Measurements from ENCODE around the gene RAI1.

The RAI1 gene

DNA sequence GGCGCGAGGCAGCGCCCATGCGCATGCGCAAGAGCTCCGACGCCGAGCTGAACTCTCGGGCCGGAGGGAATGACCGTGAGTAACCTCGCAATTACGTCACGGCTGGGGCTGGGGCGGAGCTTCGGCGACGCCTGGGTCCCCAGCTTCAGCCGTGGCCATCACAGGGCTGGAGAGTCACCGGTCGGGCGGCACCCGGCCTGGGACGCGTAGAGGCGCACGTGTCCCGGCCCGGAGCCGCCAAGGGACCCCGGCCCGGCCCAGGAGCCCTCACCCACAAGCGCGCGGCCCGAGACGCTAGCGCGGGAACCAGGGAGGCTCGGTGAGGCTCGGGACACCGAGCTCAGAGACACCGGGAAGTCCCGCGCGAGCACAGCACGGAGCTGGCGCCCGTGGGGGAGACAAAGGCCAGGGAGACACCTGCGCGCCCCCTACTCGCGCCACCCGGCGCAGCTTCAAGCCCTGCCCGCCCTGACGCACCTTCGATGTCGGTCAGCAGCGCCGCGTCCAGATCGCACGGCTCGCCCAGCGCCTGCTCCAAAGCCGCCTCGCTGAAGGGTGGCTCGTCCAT is 155.1 kb downstream of the RAI1 start:
- peak; percentile 60 for ATAC-seq
- TF ChIP-seq, protein P1, sequence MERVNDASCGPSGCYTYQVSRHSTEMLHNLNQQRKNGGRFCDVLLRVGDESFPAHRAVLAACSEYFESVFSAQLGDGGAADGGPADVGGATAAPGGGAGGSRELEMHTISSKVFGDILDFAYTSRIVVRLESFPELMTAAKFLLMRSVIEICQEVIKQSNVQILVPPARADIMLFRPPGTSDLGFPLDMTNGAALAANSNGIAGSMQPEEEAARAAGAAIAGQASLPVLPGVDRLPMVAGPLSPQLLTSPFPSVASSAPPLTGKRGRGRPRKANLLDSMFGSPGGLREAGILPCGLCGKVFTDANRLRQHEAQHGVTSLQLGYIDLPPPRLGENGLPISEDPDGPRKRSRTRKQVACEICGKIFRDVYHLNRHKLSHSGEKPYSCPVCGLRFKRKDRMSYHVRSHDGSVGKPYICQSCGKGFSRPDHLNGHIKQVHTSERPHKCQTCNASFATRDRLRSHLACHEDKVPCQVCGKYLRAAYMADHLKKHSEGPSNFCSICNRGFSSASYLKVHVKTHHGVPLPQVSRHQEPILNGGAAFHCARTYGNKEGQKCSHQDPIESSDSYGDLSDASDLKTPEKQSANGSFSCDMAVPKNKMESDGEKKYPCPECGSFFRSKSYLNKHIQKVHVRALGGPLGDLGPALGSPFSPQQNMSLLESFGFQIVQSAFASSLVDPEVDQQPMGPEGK (CRISPR knock-in tag; IDR thresholded peaks at IDR 0.05; ENCODE audit: borderline replicate concordance): 0 out of 2 replicates have a peak, but pooled peaks have one; percentile 29
- no peak for TF ChIP-seq SNAI2 (CRISPR knock-in tag; IDR thresholded peaks at IDR 0.05)
- TF ChIP-seq GLIS3 (CRISPR knock-in tag; IDR thresholded peaks at IDR 0.05): 0 out of 2 replicates have a peak, but pooled peaks have one; percentile 16

DNA sequence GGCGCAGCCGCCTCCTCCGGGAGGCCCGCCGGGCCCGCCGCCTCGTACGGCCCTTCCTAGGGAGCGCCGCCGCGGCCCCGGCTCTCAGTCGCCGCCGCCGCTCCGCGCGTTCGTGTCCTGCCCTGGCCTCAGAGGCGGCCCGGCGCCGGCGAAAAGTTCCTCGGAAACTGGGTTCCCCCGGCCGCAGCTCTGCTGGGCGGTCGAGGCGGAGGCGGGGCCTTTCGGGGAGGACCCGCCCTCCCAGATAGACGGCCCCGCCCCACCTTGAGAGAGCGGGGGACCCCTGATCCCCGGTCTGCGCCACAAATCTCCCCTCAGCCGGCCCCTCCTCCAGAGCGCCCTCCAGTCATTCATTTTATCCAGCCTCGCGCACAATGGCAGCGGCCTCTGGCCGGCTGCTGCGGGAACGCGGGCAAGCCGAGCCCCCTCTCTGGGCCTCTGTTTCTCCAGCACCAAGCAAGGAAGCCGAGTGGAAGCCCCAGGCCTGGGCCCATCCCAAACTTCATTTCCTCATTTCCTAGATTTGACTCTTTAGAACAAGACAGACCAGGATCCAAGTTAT is 155.6 kb downstream of the RAI1 start, which contains the start of gene SREBF1:
Gene SREBF1 (minus strand): TSS at position 169 of the 562 bp plus-strand sequence. CDS start 169 bp downstream, outside the sequence.
- peak; percentile 21 for ATAC-seq
- TF ChIP-seq, protein P1 (CRISPR knock-in tag; IDR thresholded peaks at IDR 0.05; ENCODE audit: borderline replicate concordance): no peak
- TF ChIP-seq, protein P2, sequence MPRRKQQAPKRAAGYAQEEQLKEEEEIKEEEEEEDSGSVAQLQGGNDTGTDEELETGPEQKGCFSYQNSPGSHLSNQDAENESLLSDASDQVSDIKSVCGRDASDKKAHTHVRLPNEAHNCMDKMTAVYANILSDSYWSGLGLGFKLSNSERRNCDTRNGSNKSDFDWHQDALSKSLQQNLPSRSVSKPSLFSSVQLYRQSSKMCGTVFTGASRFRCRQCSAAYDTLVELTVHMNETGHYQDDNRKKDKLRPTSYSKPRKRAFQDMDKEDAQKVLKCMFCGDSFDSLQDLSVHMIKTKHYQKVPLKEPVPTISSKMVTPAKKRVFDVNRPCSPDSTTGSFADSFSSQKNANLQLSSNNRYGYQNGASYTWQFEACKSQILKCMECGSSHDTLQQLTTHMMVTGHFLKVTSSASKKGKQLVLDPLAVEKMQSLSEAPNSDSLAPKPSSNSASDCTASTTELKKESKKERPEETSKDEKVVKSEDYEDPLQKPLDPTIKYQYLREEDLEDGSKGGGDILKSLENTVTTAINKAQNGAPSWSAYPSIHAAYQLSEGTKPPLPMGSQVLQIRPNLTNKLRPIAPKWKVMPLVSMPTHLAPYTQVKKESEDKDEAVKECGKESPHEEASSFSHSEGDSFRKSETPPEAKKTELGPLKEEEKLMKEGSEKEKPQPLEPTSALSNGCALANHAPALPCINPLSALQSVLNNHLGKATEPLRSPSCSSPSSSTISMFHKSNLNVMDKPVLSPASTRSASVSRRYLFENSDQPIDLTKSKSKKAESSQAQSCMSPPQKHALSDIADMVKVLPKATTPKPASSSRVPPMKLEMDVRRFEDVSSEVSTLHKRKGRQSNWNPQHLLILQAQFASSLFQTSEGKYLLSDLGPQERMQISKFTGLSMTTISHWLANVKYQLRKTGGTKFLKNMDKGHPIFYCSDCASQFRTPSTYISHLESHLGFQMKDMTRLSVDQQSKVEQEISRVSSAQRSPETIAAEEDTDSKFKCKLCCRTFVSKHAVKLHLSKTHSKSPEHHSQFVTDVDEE (CRISPR knock-in tag; IDR thresholded peaks at IDR 0.05): no peak
- TF ChIP-seq ISL1 (CRISPR knock-in tag; IDR thresholded peaks at IDR 0.05): no peak
- TF ChIP-seq RARB (CRISPR knock-in tag; IDR thresholded peaks at IDR 0.05): no peak
- no peak; the same call in 1 of the 2 replicates for TF ChIP-seq GLIS3 (CRISPR knock-in tag; IDR thresholded peaks at IDR 0.05)
- no peak for TF ChIP-seq TOX (CRISPR knock-in tag; IDR thresholded peaks at IDR 0.05; ENCODE audit: borderline replicate concordance)
- TF ChIP-seq, protein P3, sequence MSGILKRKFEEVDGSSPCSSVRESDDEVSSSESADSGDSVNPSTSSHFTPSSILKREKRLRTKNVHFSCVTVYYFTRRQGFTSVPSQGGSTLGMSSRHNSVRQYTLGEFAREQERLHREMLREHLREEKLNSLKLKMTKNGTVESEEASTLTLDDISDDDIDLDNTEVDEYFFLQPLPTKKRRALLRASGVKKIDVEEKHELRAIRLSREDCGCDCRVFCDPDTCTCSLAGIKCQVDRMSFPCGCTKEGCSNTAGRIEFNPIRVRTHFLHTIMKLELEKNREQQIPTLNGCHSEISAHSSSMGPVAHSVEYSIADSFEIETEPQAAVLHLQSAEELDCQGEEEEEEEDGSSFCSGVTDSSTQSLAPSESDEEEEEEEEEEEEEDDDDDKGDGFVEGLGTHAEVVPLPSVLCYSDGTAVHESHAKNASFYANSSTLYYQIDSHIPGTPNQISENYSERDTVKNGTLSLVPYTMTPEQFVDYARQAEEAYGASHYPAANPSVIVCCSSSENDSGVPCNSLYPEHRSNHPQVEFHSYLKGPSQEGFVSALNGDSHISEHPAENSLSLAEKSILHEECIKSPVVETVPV (CRISPR knock-in tag; IDR thresholded peaks at IDR 0.05): no peak
- TF ChIP-seq, protein P4, sequence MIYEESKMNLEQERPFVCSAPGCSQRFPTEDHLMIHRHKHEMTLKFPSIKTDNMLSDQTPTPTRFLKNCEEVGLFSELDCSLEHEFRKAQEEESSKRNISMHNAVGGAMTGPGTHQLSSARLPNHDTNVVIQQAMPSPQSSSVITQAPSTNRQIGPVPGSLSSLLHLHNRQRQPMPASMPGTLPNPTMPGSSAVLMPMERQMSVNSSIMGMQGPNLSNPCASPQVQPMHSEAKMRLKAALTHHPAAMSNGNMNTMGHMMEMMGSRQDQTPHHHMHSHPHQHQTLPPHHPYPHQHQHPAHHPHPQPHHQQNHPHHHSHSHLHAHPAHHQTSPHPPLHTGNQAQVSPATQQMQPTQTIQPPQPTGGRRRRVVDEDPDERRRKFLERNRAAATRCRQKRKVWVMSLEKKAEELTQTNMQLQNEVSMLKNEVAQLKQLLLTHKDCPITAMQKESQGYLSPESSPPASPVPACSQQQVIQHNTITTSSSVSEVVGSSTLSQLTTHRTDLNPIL (CRISPR knock-in tag; IDR thresholded peaks at IDR 0.05; ENCODE audit: low read depth): no peak
- TF ChIP-seq, protein P5, sequence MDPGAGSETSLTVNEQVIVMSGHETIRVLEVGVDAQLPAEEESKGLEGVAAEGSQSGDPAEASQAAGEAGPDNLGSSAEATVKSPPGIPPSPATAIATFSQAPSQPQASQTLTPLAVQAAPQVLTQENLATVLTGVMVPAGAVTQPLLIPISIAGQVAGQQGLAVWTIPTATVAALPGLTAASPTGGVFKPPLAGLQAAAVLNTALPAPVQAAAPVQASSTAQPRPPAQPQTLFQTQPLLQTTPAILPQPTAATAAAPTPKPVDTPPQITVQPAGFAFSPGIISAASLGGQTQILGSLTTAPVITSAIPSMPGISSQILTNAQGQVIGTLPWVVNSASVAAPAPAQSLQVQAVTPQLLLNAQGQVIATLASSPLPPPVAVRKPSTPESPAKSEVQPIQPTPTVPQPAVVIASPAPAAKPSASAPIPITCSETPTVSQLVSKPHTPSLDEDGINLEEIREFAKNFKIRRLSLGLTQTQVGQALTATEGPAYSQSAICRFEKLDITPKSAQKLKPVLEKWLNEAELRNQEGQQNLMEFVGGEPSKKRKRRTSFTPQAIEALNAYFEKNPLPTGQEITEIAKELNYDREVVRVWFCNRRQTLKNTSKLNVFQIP (CRISPR knock-in tag; IDR thresholded peaks at IDR 0.05; ENCODE audit: borderline replicate concordance, low read depth): no peak
- TF ChIP-seq TCF4 (CRISPR knock-in tag; IDR thresholded peaks at IDR 0.05; ENCODE audit: borderline replicate concordance): no peak
- TF ChIP-seq ZC3H10 (CRISPR knock-in tag; IDR thresholded peaks at IDR 0.05): no peak
- TF ChIP-seq ZFP3 (CRISPR knock-in tag; IDR thresholded peaks at IDR 0.05): no peak
- no peak for TF ChIP-seq CSDC2 (CRISPR knock-in tag; IDR thresholded peaks at IDR 0.05)
- TF ChIP-seq BACH2 (CRISPR knock-in tag; IDR thresholded peaks at IDR 0.05; ENCODE audit: borderline replicate concordance): no peak
- TF ChIP-seq ESRRG (CRISPR knock-in tag; IDR thresholded peaks at IDR 0.05): no peak
- TF ChIP-seq ZNF565 (CRISPR knock-in tag; conservative IDR thresholded peaks at IDR 0.05; ENCODE audit: low read depth): no peak
- TF ChIP-seq ZNF70 (CRISPR knock-in tag; IDR thresholded peaks at IDR 0.05): no peak

Measured in SK-N-SH treated with all-trans-retinoic acid at 6 μM for 48 hours (cell line).